GM12891 (cell line): ENCODE results near the gene CTPS1.

Source experiments
- POLR2A ChIP-seq: IDR thresholded peaks from 2 replicates; pipeline ENCODE4 v1.6.1; 2011; ENCODE audit warnings: low read depth, low read length, control low read depth
- POLR2AphosphoS5 ChIP-seq: IDR thresholded peaks from 2 replicates; pipeline ENCODE4 v1.6.1; 2011; ENCODE audit warnings: low read depth, low read length, control low read depth
- TAF1 ChIP-seq: IDR thresholded peaks from 2 replicates; pipeline ENCODE4 v1.6.1; 2011; ENCODE audit warnings: low read depth, low read length, control low read depth

GRCh38 chr1:41013796-41014195, 34.3 kb downstream of the CTPS1 start:
- TF ChIP-seq POLR2A (no peak), POLR2AphosphoS5 (no peak), TAF1 (no peak)
